ENCODE data around the gene ANP32E.

Gene ANP32E

DNA sequence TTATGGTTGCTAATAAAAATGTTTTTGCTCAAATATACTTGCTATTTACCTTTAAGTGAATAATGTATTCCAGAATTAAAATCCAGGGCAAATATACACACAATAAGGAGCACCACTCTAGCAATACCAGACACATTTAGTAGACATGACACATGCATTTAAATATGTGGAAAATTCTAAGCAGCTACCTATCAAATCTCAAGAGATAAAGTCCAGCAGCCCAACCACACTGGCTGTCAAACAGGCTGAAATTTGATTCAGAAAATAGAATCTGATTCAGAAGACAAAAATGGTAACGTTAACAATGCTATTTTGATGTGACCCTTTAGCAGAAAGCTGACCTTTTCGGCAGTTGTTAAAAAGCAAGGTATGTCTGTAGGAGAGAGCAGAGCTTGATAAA lies 43.9 kb downstream of the ANP32E start:
- TF ChIP-seq, protein P1, sequence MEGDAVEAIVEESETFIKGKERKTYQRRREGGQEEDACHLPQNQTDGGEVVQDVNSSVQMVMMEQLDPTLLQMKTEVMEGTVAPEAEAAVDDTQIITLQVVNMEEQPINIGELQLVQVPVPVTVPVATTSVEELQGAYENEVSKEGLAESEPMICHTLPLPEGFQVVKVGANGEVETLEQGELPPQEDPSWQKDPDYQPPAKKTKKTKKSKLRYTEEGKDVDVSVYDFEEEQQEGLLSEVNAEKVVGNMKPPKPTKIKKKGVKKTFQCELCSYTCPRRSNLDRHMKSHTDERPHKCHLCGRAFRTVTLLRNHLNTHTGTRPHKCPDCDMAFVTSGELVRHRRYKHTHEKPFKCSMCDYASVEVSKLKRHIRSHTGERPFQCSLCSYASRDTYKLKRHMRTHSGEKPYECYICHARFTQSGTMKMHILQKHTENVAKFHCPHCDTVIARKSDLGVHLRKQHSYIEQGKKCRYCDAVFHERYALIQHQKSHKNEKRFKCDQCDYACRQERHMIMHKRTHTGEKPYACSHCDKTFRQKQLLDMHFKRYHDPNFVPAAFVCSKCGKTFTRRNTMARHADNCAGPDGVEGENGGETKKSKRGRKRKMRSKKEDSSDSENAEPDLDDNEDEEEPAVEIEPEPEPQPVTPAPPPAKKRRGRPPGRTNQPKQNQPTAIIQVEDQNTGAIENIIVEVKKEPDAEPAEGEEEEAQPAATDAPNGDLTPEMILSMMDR (conservative IDR thresholded peaks at IDR 0.05; ENCODE audit: control insufficient read depth, insufficient read depth, low read depth, low read length): no peak
- no peak overlapping the region for H3K4me3 ChIP-seq (ENCODE audit: control insufficient read depth, low read depth, low read length)
- peak; percentile 15 for DNase-seq (ENCODE audit: low read depth)

DNA sequence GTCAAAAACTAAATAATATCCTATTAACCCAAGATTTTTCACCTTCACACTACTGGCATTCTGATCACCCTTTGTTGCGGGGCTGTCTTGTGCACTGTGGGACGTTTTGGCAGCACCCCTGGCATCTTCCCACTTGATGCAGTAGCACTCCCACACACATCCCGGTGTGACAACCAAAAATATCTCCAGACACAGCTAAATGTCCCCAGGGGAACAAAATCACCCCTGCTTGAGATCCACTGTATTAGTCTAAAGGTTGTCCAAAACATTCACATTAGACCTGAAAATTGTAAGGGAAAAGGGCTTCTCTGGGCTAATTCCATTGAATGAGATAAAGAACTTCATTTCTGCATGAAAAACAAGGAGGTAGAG lies 48.4 kb downstream of the ANP32E start:
- no peak overlapping the region for H3K4me3 ChIP-seq (ENCODE audit: control insufficient read depth, low read depth, low read length)
- TF ChIP-seq, protein P1 (conservative IDR thresholded peaks at IDR 0.05; ENCODE audit: control insufficient read depth, insufficient read depth, low read depth, low read length): no peak
- no peak for DNase-seq (ENCODE audit: low read depth)

DNA sequence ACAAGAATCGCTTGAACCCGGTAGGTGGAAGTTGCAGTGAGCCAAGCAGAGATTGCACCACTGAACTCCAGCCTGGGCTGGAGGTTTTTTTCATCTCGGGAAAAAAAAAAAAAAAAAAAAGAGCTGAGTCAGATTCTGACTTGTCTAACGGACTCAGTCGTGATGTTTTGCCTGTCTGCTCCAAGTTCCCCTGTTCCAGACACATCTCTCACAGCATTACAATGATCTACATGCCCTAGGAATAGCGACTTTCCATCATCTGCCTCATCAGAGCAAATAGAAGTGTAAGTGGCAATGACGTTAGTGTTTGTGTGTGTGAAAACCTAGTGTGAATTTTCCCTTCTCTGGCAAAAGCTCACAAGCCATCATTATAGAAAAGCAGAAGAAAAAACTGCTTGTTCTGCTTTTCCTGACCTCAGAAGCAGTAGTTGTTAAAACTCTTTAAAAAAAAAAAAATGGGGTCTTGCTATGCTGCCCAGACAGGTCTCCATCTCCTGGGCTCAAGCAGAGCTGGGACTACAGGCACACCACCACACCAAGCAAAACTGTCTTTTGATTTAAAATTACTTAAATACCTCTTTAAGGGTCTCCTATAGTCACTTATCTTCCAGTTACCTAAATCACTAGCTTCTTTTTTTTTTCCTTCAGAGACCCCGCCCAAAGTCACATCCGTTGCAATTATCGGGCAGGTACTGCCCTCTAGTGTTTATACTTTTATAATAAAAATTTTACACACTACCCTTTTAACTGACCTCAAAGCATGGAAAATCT lies 48.9 kb downstream of the ANP32E start:
- TF ChIP-seq, protein P1 (conservative IDR thresholded peaks at IDR 0.05; ENCODE audit: control insufficient read depth, insufficient read depth, low read depth, low read length): peak; percentile 42
- peak overlapping the region; percentile 37 for H3K4me3 ChIP-seq (ENCODE audit: control insufficient read depth, low read depth, low read length)
- DNase-seq (ENCODE audit: low read depth): peak; percentile 86

DNA sequence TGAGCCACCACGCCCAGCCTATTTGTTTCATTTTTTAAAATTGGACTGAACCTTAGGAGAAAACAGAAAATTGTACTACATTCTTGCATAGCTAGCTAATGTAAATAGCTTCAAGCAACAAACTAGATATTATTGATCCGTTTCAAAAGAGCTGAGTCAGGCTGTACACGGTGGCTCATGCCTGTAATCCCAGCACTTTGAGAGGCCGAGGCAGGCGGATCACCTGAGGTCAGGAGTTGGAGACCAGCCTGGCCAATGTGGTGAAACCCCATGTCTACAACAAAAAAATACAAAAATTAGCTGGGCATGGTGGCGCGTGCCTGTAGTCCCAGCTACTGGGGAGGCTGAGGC lies 49.5 kb downstream of the ANP32E start:
- H3K4me3 ChIP-seq (ENCODE audit: control insufficient read depth, low read depth, low read length): peak overlapping the region; percentile 19
- DNase-seq (ENCODE audit: low read depth): peak; percentile 28

DNA sequence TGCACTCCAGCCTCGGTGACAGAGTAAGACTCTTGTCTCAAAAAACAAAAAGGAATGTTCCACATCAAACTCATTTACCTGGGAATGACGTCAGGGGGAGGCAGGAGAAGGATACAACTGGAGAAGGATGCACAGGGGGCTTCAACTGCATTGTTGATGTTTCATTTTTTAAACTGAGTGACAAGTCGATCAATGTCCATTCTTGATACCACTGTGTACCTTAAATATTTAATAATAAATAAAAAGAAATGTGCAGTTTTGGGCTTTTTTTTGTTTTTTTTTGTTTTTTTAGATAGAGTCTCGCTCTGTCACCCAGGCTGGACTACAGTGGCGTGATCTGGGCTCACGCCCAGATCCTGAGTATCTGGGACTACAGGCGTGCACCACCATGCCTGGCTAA lies 50.4 kb downstream of the ANP32E start:
- TF ChIP-seq, protein P1 (conservative IDR thresholded peaks at IDR 0.05; ENCODE audit: control insufficient read depth, insufficient read depth, low read depth, low read length): no peak
- DNase-seq (ENCODE audit: low read depth): no peak
- no peak overlapping the region for H3K4me3 ChIP-seq (ENCODE audit: control insufficient read depth, low read depth, low read length)

DNA sequence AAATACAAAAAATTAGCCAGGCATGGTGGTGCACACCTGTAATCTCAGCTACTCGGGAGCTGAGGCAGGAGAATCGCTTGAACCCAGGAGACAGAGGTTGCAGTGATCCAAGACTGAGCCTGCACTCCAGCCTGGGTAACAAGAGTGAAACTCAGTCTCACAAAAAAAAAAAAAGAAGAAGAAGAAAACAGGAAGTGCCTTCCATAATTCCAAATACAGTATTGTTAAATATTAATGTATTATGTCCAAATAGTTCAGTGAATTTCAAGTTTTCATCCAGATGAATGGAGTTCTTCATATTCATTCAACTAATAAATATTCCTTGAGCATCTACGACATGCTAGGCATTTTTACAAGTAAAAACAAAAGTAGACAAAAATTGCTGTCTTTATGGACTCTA lies 52.9 kb downstream of the ANP32E start:
- DNase-seq (ENCODE audit: low read depth): no peak
- TF ChIP-seq, protein P1 (conservative IDR thresholded peaks at IDR 0.05; ENCODE audit: control insufficient read depth, insufficient read depth, low read depth, low read length): no peak
- H3K4me3 ChIP-seq (ENCODE audit: control insufficient read depth, low read depth, low read length): no peak overlapping the region

DNA sequence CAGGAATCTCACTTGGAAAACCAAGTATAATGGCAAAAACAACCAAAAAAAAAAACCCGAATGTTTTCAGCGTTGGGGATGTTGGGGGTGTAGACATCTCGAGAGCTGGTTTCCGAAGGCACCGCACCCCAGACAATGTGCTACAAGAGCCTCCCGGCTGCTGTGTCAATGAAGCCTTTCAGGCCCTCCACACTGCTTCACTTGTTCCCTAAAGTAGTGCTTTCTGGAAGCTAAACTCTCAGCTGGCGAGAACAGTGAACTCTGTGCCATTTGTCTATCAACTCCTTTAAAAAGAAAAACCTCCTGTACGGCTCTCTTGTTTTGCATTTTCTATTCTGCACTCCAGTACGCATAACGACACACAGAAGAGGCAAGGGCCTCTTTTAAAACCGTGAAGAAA lies 53.7 kb downstream of the ANP32E start:
- DNase-seq (ENCODE audit: low read depth): no peak
- TF ChIP-seq, protein P1 (conservative IDR thresholded peaks at IDR 0.05; ENCODE audit: control insufficient read depth, insufficient read depth, low read depth, low read length): no peak
- H3K4me3 ChIP-seq (ENCODE audit: control insufficient read depth, low read depth, low read length): no peak overlapping the region
